GM20000 (cell line): ENCODE data around the gene KRTAP19-3.

ENCODE experiments used
- DNase-seq: peaks from one replicate; pipeline ENCODE4 v3.0.0; 2012; ENCODE audit warnings: low spot score
- CTCF ChIP-seq: IDR thresholded peaks from 2 replicates; pipeline ENCODE4 v1.5.1; 2012; ENCODE audit warnings: mild to moderate bottlenecking, control low read depth; ENCODE audit errors: extremely low read depth, missing control alignments

The KRTAP19-3 gene

DNA sequence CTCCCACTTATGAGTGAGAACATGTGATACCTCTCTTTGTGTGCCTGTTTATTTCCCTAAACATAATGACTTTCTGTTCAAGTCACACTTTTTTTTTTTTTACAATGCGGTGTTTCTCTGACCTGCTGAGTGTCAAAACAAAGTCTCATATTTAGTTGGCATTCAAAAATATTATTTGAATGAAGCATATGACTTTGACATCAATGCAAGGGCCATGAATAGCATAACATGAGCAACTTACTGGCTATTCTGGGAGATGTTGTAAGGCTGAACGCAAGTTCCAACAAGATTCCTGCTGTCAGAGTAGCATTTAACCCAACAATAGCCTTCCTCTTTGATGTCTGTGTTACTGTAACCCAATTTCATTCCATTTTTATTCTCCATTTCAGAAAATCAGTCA lies 9.7 kb downstream of the KRTAP19-3 start:
- DNase-seq = no peak
- TF ChIP-seq CTCF = no peak

DNA sequence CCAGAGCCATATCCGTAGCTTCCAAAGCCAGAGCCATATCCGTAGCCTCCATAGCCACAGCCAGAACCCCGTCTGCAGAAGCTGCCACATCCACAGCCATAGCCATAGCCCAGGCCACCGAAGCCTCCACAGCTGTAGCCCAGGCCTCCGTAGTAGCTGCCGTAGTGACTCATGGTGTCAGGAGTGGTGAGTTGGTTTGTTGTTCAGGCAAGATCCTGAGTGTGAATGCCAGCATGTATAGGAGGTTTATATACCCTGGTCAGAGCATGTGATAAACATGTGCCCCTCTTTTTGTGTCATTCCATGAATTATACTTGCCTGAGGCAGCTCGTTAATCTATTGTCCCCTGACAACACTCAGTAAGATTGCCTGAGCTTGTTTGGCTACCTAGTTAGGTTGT lies 11.7 kb downstream of the KRTAP19-3 start, which contains the start of gene KRTAP19-1:
Gene KRTAP19-1 (minus strand): TSS at position 223 of the 400 bp plus-strand sequence. CDS start 50 bp downstream, at position 173.
- DNase-seq = no peak
- TF ChIP-seq CTCF = no peak

DNA sequence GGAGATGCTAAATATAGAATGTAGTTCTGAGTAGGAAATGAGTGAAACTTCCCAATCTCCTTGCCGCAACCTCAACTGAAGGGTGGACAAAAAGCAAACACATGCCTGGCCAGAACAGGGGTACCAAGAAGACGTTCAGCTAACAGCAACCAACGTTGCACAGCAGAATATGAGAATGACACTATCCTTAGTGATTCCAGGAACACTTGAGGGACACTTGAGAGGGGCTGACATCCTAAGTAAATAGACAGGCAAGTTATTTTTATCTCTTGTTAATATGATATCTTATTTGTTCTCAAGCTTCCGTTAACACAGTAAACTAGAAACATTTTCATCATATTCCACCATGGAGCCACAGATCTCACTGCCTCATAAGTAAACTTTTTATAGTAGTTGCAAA lies 12.6 kb downstream of the KRTAP19-3 start:
- no peak for DNase-seq
- no peak for TF ChIP-seq CTCF

- no peak for DNase-seq
- TF ChIP-seq CTCF = no peak
Measured at GRCh38 chr21:30478004-30478403, 13.8 kb downstream of the KRTAP19-3 start.

- DNase-seq = no peak
- no peak for TF ChIP-seq CTCF
Measured at GRCh38 chr21:30468900-30469714, 22.7 kb downstream of the KRTAP19-3 start.

GRCh38 chr21:30463713-30464112 lies 28.1 kb downstream of the KRTAP19-3 start:
- TF ChIP-seq CTCF = no peak
- no peak for DNase-seq

DNA sequence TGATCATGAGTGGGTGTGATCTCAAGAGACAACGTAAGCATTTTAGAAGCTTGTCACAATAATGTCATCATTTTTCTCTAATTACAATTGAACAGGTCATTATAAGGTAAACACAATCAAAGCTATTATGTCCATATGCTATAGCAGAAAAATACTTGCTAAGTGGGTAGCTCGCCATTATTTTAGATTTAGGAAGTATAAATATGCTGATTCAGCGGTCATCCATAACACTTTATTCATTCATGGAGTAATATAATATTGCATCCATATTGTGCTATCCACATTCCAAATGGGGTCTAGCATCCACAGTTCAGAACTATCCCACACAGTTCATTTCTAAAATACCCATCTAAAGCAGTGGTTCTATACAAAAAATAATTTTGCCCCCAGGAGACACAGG lies 43.3 kb downstream of the KRTAP19-3 start:
- no peak for DNase-seq
- TF ChIP-seq CTCF = no peak
